Erythroblast (primary cell): Measurements from ENCODE around the gene CDK5R2.

Experiments used
- GATA1 ChIP-seq: IDR thresholded peaks from 2 replicates; pipeline ENCODE4 v1.6.1; 2011; ENCODE audit warnings: low read depth, mild to moderate bottlenecking, control low read depth, low read length, moderate library complexity
- POLR2A ChIP-seq: IDR thresholded peaks from 2 replicates; pipeline ENCODE4 v1.6.1; 2011; ENCODE audit warnings: mild to moderate bottlenecking, low read length

DNA sequence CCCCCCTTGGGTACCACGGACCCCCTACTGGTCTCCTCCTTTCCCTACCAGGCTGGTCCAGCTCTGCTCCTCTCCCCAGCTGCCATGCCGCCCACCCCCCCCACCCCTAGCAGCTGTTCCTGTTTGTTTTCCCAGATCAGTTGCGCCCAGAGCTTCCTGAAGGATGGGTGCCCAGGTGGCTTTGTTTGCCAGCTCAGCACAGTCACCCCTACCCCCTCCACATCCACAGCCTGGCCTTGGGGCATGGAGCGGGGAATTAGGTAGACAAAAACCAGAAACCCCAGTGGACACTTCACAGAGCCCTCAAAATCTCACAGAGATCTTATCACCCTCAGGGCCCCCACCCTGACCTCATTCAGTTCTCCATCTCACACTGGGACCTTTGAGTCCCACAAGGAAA lies 37.5 kb downstream of the CDK5R2 start:
- TF ChIP-seq POLR2A (no peak), GATA1 (no peak)
